ENCODE measurements around the gene AAK1. TPM values are rescaled to one million over a fixed set of nuclear protein-coding genes. Genes with fewer than 3 reads are reported as not detected.

The AAK1 gene
- polyA plus RNA-seq, 3 donors, result 9.8 to 18.9 (median 10.8) TPM

DNA sequence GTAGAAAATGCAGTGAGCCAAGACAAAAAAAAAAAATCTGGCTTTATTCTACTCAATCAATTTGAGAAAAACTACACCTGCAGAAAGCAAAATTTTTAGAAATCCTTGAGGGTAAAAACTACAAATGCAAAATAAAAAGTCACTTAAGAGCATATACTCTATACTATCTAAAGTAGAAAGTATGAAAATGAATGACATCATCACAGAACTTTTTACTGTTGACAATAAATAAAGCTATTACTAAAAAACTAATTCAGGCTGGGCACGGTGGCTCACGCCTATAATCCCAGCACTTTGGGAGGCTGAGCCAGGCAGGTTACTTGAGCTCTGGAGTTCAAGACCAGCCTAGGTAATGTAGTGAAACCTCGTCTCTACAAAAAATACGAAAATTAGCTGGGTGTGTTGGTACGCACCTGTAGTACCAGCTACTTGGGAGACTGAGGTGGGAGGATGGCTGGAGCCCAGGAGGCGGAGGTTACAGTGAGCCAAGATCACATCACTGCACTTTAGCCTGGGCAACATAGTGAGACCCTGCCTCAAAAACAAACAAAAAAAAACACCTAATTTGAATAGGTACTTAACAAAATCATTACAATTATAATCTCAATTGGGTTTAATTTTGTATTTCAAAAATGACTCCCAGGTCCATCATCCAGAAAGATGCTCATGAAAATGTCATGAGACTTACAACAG is 213.9 kb downstream of the AAK1 start:
- Histone ChIP-seq H3K27me3 (ENCODE audit: control insufficient read depth in 2 of 2, insufficient read depth in 2 of 2, low read length in 2 of 2) (no peaks in the 10 kb centered on the region), H4K20me1 (ENCODE audit: insufficient read depth, low read length) (no peaks in the 10 kb centered on the region), H3K9ac (ENCODE audit: insufficient read depth, low read length, poor library complexity, severe bottlenecking) (no peak overlapping the region), H3K9me3 (replicated peaks in 1 of 2; ENCODE audit: control insufficient read depth in 1 of 2, insufficient read depth in 1 of 2, low read length in 2 of 2) (no peaks in the 10 kb centered on the region), H3K36me3 (replicated peaks in 1 of 2; ENCODE audit: control insufficient read depth in 1 of 2, insufficient read depth in 2 of 2, low read length in 2 of 2) (peaks cover 31 to 63% of the 10 kb centered on the region in 2 donors), H3K4me3 (replicated peaks in 1 of 3; ENCODE audit: low read depth in 2 of 3, low read length in 3 of 3) (no peak overlapping the region), H2AFZ (ENCODE audit: insufficient read depth, low read depth, low read length, poor library complexity, severe bottlenecking) (no peak overlapping the region), H3K4me1 (ENCODE audit: control insufficient read depth in 1 of 2, insufficient read depth in 2 of 2, low read length in 2 of 2) (peaks cover 6 to 11% of the 10 kb centered on the region in 2 donors), H3K27ac (ENCODE audit: low read depth in 1 of 2, low read length in 2 of 2) (no peak overlapping the region), H3K4me2 (replicated peaks; ENCODE audit: extremely low read depth, low read length, poor library complexity, severe bottlenecking) (no peak overlapping the region), H3K79me2 (ENCODE audit: insufficient read depth, low read length) (peaks cover 3% of the 10 kb centered on the region)
- intact Hi-C loops (cut with micrococcal nuclease), result no loop called here
- Mint-ChIP-seq H3K36me3 (peaks cover 29 to 51% of the 10 kb centered on the region in 2 donors), H3K4me1 (peaks cover 14% of the 10 kb centered on the region), H3K27ac (no peak overlapping the region), H3K27me3 (ENCODE audit: low read depth in 3 of 3) (no peaks in the 10 kb centered on the region), H3K4me3 (no peak overlapping the region), H3K9me3 (no peaks in the 10 kb centered on the region)
- 100% methylated on average over 3 of the region's 6 CpGs for WGBS (ENCODE audit: insufficient coverage)
- DNase-seq, result no peak
- TF ChIP-seq, protein P1, sequence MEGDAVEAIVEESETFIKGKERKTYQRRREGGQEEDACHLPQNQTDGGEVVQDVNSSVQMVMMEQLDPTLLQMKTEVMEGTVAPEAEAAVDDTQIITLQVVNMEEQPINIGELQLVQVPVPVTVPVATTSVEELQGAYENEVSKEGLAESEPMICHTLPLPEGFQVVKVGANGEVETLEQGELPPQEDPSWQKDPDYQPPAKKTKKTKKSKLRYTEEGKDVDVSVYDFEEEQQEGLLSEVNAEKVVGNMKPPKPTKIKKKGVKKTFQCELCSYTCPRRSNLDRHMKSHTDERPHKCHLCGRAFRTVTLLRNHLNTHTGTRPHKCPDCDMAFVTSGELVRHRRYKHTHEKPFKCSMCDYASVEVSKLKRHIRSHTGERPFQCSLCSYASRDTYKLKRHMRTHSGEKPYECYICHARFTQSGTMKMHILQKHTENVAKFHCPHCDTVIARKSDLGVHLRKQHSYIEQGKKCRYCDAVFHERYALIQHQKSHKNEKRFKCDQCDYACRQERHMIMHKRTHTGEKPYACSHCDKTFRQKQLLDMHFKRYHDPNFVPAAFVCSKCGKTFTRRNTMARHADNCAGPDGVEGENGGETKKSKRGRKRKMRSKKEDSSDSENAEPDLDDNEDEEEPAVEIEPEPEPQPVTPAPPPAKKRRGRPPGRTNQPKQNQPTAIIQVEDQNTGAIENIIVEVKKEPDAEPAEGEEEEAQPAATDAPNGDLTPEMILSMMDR (IDR thresholded peaks at IDR 0.05), result no peak

DNA sequence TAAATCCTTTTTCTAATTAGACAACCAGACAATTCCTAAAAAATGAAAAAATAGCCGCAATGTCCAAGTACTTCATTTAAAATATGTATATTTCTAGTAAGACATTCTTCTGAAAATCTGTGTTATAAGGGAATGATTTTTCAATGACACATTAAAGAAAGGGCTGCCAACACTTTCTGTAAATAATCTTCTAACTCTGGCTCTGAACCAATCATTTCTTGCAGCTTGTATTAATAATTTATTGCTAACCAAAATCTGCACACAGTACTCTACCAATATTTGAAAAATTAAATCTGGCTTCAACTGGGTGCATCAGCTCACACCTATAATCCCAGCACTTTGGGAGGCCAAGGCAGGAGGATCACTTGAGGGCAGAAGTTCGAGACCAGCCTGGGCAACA is 214.6 kb downstream of the AAK1 start:
- Histone ChIP-seq H3K36me3 (replicated peaks in 1 of 2; ENCODE audit: control insufficient read depth in 1 of 2, insufficient read depth in 2 of 2, low read length in 2 of 2) (peaks cover 31 to 63% of the 10 kb centered on the region in 2 donors), H3K9me3 (replicated peaks in 1 of 2; ENCODE audit: control insufficient read depth in 1 of 2, insufficient read depth in 1 of 2, low read length in 2 of 2) (no peaks in the 10 kb centered on the region), H3K4me3 (replicated peaks in 1 of 3; ENCODE audit: low read depth in 2 of 3, low read length in 3 of 3) (no peak overlapping the region), H4K20me1 (ENCODE audit: insufficient read depth, low read length) (no peaks in the 10 kb centered on the region), H3K27ac (ENCODE audit: low read depth in 1 of 2, low read length in 2 of 2) (no peak overlapping the region), H3K4me2 (replicated peaks; ENCODE audit: extremely low read depth, low read length, poor library complexity, severe bottlenecking) (no peak overlapping the region), H3K27me3 (ENCODE audit: control insufficient read depth in 2 of 2, insufficient read depth in 2 of 2, low read length in 2 of 2) (no peaks in the 10 kb centered on the region), H2AFZ (ENCODE audit: insufficient read depth, low read depth, low read length, poor library complexity, severe bottlenecking) (no peak overlapping the region), H3K79me2 (ENCODE audit: insufficient read depth, low read length) (no peaks in the 10 kb centered on the region), H3K9ac (ENCODE audit: insufficient read depth, low read length, poor library complexity, severe bottlenecking) (no peak overlapping the region), H3K4me1 (ENCODE audit: control insufficient read depth in 1 of 2, insufficient read depth in 2 of 2, low read length in 2 of 2) (peaks cover 6 to 11% of the 10 kb centered on the region in 2 donors)
- TF ChIP-seq, protein P1 (IDR thresholded peaks at IDR 0.05), result no peak
- WGBS (ENCODE audit: insufficient coverage), result no CpG with 5 or more reads among the region's 2 CpGs
- intact Hi-C loops (cut with micrococcal nuclease), result no loop called here
- peaks cover 29 to 53% of the 10 kb centered on the region in 2 donors for H3K36me3 Mint-ChIP-seq
- no peak overlapping the region for H3K4me3 Mint-ChIP-seq
- no peaks in the 10 kb centered on the region for H3K27me3 Mint-ChIP-seq (ENCODE audit: low read depth in 3 of 3)
- no peak overlapping the region for H3K27ac Mint-ChIP-seq
- DNase-seq, result no peak
- H3K4me1 Mint-ChIP-seq, result peaks cover 9% of the 10 kb centered on the region
- no peaks in the 10 kb centered on the region for H3K9me3 Mint-ChIP-seq

All from CD14-positive monocyte (primary cell).